ENCODE results near the gene FOCAD.

DNA sequence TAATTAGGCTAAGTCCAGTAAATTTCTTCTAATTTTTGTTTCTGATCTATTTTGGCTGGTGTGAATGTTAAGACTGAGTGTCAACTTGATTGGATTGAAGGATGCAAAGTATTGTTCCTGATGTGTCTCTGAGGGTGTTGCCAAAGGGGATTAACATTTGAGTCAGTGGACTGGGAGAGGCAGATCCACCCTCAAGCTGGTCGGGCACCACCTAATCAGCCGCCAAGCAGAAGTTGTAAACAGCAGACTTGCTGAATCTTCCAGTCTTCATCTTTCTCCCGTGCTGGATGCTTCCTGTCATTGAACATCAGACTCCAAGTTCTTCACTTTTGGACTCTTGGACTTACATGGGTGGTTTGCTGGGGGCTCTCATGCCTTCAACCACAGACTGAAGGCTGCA lies 40.4 kb upstream of the FOCAD start:
- TF ChIP-seq, protein P1, sequence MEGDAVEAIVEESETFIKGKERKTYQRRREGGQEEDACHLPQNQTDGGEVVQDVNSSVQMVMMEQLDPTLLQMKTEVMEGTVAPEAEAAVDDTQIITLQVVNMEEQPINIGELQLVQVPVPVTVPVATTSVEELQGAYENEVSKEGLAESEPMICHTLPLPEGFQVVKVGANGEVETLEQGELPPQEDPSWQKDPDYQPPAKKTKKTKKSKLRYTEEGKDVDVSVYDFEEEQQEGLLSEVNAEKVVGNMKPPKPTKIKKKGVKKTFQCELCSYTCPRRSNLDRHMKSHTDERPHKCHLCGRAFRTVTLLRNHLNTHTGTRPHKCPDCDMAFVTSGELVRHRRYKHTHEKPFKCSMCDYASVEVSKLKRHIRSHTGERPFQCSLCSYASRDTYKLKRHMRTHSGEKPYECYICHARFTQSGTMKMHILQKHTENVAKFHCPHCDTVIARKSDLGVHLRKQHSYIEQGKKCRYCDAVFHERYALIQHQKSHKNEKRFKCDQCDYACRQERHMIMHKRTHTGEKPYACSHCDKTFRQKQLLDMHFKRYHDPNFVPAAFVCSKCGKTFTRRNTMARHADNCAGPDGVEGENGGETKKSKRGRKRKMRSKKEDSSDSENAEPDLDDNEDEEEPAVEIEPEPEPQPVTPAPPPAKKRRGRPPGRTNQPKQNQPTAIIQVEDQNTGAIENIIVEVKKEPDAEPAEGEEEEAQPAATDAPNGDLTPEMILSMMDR (IDR thresholded peaks at IDR 0.05), result no peak
- TF ChIP-seq EZH2 (IDR thresholded peaks at IDR 0.05; ENCODE audit: borderline replicate concordance, insufficient read depth, low read depth, low read length, poor library complexity, severe bottlenecking), result no peak
